T follicular helper cell (primary cell): ENCODE measurements around the gene SOX4.
"Not testable (repeated sequence)": the region's sequence is repeated elsewhere in the genome, so short reads cannot be mapped to it uniquely, and the experiment has no call there.

ENCODE experiments used
- DNase-seq: peaks from one replicate; pipeline ENCODE4 v3.0.0-alpha.2; 2020; ENCODE audit warnings: low read depth
- total RNA-seq, 2 experiments: gene quantifications; one replicate each; lab custom pipeline; 2026; lab: John Stamatoyannopoulos, UW

The SOX4 gene
- total RNA-seq = 1.1 to 1.9 reads per million in 2 experiments

GRCh38 chr6:21593412-21593926 lies at the start of gene SOX4:
Gene SOX4 (plus strand): TSS chr6:21593751. CDS start chr6:21594535, 784 bp downstream.
- DNase-seq = peak; percentile 43

GRCh38 chr6:21552286-21552685 lies 41.3 kb upstream of the SOX4 start:
- not testable (repeated sequence) for DNase-seq

GRCh38 chr6:21554286-21554685 lies 39.3 kb upstream of the SOX4 start:
- DNase-seq = no peak

- no peak for DNase-seq
Observed at GRCh38 chr6:21555197-21555596, 38.4 kb upstream of the SOX4 start.

GRCh38 chr6:21556511-21556910 lies 37.0 kb upstream of the SOX4 start:
- no peak for DNase-seq

- DNase-seq = no peak
Observed at GRCh38 chr6:21556968-21557721, 36.4 kb upstream of the SOX4 start.

- no peak for DNase-seq
Observed at GRCh38 chr6:21559238-21559637, 34.3 kb upstream of the SOX4 start.

- no peak for DNase-seq
Observed at GRCh38 chr6:21560249-21560648, 33.3 kb upstream of the SOX4 start.

GRCh38 chr6:21565431-21565830 lies 28.1 kb upstream of the SOX4 start:
- no peak for DNase-seq

- DNase-seq = no peak
Observed at GRCh38 chr6:21578523-21578922, 15.0 kb upstream of the SOX4 start.

GRCh38 chr6:21582651-21583050 lies 10.9 kb upstream of the SOX4 start:
- DNase-seq = no peak

- no peak for DNase-seq
Observed at GRCh38 chr6:21586300-21586699, 7.3 kb upstream of the SOX4 start.

- DNase-seq = no peak
Observed at GRCh38 chr6:21586740-21587178, 6.8 kb upstream of the SOX4 start.

- no peak for DNase-seq
Observed at GRCh38 chr6:21587179-21587960, 6.2 kb upstream of the SOX4 start.

GRCh38 chr6:21587961-21588480 lies 5.5 kb upstream of the SOX4 start:
- DNase-seq = no peak

GRCh38 chr6:21588481-21589351 lies 4.8 kb upstream of the SOX4 start:
- DNase-seq = no peak

GRCh38 chr6:21589352-21590345 lies 3.9 kb upstream of the SOX4 start:
- DNase-seq = peak; percentile 62

- no peak for DNase-seq
Observed at GRCh38 chr6:21590346-21590745, 3.2 kb upstream of the SOX4 start.

GRCh38 chr6:21591446-21591845 lies 2.1 kb upstream of the SOX4 start:
- no peak for DNase-seq

GRCh38 chr6:21592953-21593352 lies 598 bp upstream of the SOX4 start:
- no peak for DNase-seq
